Stomach smooth muscle (tissue), 2 donors: ENCODE results near the gene CCNDBP1.

Experiments used
- H3K27ac ChIP-seq: one replicate; pipeline ENCODE4 v1.7.0; 2013; ENCODE audit warnings: mild to moderate bottlenecking, low read length, inconsistent platforms
- H3K27me3 ChIP-seq, 2 donors: one replicate each; pipeline ENCODE4 v1.7.0; 2013; ENCODE audit warnings: low read length in 2 of 2; ENCODE audit not compliant: insufficient read depth in 2 of 2, control insufficient read depth in 1 of 2
- H3K36me3 ChIP-seq, 2 donors: one replicate each; pipeline ENCODE4 v1.7.0; 2013; ENCODE audit warnings: low read length in 2 of 2; ENCODE audit not compliant: control insufficient read depth in 2 of 2, insufficient read depth in 2 of 2
- H3K4me1 ChIP-seq: one replicate; pipeline ENCODE4 v1.7.0; 2013; ENCODE audit warnings: low read length; ENCODE audit not compliant: control insufficient read depth, insufficient read depth
- H3K4me3 ChIP-seq, 2 donors: one replicate each; pipeline ENCODE4 v1.7.0; 2013; ENCODE audit warnings: low read length in 2 of 2
- H3K9ac ChIP-seq, 2 donors: one replicate each; pipeline ENCODE4 v1.7.0; 2013; ENCODE audit warnings: low read length in 2 of 2, mild to moderate bottlenecking in 1 of 2
- H3K9me3 ChIP-seq, 2 donors: one replicate each; pipeline ENCODE4 v1.7.0; 2013; ENCODE audit warnings: low read length in 2 of 2; ENCODE audit not compliant: control insufficient read depth in 2 of 2
- donor health status: healthy.
- donor health status: Pancreatic carcinoma.

Gene CCNDBP1

DNA sequence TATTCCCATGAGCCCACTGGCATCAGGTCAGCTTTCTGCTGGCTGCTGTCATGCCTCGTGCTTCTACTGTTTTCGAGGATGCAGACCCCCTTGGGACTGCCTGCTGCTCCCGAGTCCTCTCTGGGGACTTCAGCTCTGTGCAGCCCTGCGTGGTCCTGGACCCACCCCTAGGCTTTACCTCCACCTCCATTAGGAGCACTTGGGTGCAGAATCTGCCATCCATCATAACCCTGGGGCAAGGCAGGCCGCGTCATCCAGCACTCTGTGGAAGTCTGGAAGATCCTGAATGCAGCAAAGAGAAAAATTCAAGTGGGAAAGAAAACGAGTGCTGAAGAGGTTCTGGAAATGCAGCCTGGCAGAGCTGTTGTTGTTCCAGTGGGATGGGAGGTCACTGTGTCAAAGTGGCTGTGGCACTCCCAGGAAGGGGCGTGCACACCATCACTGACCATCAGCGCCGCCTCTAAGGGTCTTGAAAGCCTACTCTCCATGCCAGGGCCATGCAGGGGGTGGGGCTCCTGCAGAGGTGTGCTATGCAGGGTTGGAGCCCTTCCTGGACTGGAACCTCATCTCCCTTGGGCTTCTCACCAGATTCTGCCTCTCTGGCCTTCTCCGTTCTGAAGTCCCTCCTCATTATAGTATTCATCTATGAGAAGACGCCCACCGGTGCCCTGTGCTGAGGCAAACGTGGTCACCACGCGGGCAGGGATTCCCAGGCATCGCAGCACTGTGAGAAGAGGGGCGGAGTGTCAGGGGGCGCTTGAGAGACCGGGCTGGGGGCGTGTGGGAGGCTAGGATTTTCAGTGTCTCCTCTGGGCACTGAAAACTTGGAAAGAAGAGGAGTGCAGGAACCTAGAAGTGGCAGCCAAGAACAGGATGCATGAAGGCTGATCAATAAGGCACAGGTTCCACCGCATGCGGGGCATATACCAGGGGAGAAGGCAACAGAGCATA, 23.1 kb downstream of the CCNDBP1 start:
- Histone ChIP-seq H3K4me3 (no peak overlapping the region), H3K36me3 (no peaks in the 10 kb centered on the region), H3K9me3 (no peaks in the 10 kb centered on the region), H3K4me1 (no peaks in the 10 kb centered on the region), H3K9ac (no peak overlapping the region), H3K27me3 (peaks cover 13 to 16% of the 10 kb centered on the region in 2 donors), H3K27ac (no peak overlapping the region)

DNA sequence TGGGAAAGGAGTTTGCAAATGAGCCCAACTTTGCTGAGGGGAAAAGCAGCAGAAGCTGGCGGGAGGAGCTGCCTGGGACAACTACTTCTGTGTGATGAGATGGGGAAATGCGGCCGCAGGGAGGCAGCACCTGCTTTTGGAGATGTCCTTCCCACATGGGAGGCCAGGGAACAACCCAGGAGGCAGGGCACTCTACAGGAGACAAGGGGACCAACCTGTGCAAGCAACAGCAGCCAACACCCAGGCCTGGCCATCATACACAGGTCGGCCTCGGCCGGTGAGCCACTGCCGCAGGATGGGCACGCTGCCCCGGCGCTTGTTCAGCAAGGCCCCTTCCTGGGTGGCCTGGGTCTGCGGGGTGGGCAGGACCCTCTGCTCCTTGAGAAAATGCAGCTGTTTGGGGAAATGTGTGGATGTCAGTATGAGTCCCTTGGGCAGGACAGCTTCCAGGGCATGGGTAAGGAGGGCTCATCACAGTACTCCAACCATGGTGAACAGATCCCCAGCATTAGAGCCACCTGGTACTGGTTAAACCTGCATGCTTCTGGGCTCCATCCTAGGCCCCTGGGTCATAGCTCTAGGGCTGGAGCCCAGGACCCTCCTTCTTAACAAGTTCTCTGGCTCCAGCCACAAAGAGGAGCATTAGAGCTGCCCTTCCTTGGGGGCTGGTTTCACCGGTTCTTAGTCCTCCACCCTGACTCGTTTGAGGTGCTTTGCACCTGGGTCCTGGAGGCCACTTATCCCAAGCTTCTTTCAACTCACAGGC, 24.0 kb downstream of the CCNDBP1 start:
- Histone ChIP-seq H3K36me3 (no peaks in the 10 kb centered on the region), H3K9me3 (no peaks in the 10 kb centered on the region), H3K27me3 (peaks cover 13 to 16% of the 10 kb centered on the region in 2 donors), H3K9ac (no peak overlapping the region), H3K4me3 (no peak overlapping the region), H3K4me1 (no peaks in the 10 kb centered on the region), H3K27ac (no peak overlapping the region)

DNA sequence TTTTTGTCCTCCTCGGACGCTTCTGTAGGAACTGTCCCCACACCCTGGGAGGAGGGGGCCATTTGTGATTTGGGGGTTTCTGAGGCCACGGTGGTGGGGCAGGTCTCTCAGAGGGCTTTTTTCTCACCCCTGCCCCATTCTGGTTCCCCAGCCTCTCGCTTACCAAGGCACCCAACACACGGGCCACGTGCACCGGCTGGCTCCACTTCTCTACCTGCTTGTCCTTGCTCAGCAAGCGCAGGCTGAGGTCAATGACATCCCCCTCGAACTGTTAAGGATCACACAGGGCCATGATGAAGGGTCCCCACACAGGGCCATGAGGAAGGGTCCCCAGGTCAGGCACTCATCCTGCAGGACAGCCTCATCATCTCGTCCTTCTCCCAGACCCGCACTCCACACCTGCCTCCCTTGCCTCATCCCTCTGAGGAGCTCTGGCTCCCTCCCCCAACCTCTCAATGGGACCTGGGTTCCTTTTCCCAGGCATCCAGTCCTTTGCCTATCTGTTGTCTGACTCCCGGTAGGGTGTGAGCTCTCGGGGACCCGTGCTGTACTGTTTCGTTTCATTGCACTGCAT, 25.1 kb downstream of the CCNDBP1 start:
- Histone ChIP-seq H3K4me1 (no peaks in the 10 kb centered on the region), H3K36me3 (no peaks in the 10 kb centered on the region), H3K9ac (no peak overlapping the region), H3K4me3 (no peak overlapping the region), H3K27me3 (peaks cover 13 to 16% of the 10 kb centered on the region in 2 donors), H3K9me3 (no peaks in the 10 kb centered on the region), H3K27ac (no peak overlapping the region)

DNA sequence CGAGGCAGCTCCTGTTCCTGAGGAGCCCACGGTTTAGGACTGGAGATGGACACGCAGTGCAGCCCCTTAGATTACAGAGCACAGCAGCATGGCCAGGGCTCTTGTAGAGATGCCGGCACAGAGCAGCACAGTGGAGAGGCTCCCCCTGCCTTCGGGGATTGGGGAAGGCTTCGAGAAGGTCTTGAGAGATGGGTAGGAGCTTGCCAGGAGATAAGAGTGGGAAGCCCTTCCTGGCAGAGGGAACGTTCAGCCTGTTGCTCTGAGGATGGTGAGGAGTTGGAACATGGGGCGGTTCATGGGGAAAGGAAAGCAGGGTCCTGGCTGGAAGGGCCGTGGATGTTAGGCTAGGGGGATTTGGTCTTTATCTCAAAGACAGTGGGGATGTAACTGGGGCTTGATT, 25.6 kb downstream of the CCNDBP1 start:
- H3K4me1 ChIP-seq, result no peaks in the 10 kb centered on the region
- no peak overlapping the region for H3K9ac ChIP-seq
- H3K9me3 ChIP-seq, result no peaks in the 10 kb centered on the region
- H3K27me3 ChIP-seq, result peaks cover 13 to 16% of the 10 kb centered on the region in 2 donors
- H3K27ac ChIP-seq, result no peak overlapping the region
- H3K4me3 ChIP-seq, result no peak overlapping the region
- H3K36me3 ChIP-seq, result no peaks in the 10 kb centered on the region

DNA sequence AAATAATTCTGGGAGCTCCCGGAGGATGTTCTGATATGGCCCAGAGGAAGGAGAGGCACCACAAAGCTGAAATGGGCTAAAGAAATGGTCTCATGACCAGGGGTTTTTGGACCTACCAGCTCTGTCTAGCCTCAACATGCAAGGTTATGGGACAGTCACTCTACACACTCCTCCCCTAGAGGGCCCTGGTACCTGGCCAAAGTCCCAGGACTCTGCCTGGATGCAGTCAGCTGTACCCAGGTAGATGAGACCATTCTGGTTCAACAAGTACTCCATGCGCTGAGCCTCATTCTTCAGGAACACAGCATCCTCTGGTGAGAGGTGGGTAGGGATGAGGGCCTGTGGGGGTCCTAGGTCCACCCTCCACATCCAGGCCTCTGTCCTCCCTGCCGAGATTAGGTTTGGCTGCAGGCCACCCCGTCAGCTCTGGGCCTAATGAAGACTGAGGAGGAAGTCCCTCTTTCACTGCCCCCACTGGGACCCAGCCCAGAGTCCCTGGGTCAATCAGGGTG, 26.1 kb downstream of the CCNDBP1 start:
- no peaks in the 10 kb centered on the region for H3K9me3 ChIP-seq
- H3K4me1 ChIP-seq, result no peaks in the 10 kb centered on the region
- H3K9ac ChIP-seq, result no peak overlapping the region
- no peaks in the 10 kb centered on the region for H3K36me3 ChIP-seq
- peaks cover 13 to 16% of the 10 kb centered on the region in 2 donors for H3K27me3 ChIP-seq
- no peak overlapping the region for H3K4me3 ChIP-seq
- no peak overlapping the region for H3K27ac ChIP-seq

DNA sequence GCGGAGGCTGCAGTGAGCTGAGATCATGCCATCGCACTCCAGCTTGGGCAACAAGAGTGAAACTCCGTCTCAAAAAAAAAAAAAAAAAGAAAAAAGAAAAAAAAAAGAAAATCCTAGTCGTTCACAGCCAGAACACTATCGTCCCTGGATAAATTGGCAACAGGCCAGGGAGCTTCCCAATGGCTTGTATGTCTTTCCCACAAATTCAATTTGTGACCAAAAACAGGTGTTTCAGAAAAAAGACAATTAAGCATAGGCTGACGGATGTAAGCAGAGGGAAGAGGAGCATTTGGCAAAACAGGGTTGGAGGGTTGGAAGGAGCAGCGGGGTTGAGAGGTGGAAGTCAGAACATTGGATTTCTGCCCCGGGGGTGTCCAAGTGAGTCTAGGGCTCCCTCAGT, 27.1 kb downstream of the CCNDBP1 start:
- no peaks in the 10 kb centered on the region for H3K9me3 ChIP-seq
- H3K27me3 ChIP-seq, result peaks cover 13 to 16% of the 10 kb centered on the region in 2 donors

DNA sequence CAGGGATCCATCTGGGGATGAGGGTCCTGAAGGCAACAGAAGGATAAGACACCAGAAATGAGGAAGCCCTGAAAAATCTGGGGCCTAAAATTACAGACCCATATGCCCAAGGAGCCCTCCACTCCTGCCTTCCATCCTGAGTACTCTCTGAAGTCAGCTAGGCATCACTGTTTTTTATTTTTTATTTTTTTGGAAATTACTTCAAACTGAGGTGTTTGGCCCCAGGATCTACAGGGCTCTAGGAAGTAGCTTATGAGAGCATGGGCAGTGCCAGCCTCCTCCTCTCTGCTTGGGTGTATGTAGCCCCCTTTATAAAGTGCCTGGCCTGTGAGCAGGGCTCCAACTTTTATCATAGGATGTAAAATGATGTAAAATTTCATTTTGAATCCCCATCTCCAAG, 27.7 kb downstream of the CCNDBP1 start:
- no peak overlapping the region for H3K9ac ChIP-seq
- H3K36me3 ChIP-seq, result no peaks in the 10 kb centered on the region
- no peaks in the 10 kb centered on the region for H3K4me1 ChIP-seq
- H3K4me3 ChIP-seq, result no peak overlapping the region
- H3K9me3 ChIP-seq, result no peaks in the 10 kb centered on the region
- H3K27ac ChIP-seq, result no peak overlapping the region
- peaks cover 15 to 16% of the 10 kb centered on the region in 2 donors for H3K27me3 ChIP-seq

More for the DNA sequence above, 27.1 kb downstream of the CCNDBP1 start:
- H3K36me3 ChIP-seq, result no peaks in the 10 kb centered on the region
- H3K9ac ChIP-seq, result no peak overlapping the region
- no peaks in the 10 kb centered on the region for H3K4me1 ChIP-seq
- no peak overlapping the region for H3K27ac ChIP-seq
- H3K4me3 ChIP-seq, result no peak overlapping the region

DNA sequence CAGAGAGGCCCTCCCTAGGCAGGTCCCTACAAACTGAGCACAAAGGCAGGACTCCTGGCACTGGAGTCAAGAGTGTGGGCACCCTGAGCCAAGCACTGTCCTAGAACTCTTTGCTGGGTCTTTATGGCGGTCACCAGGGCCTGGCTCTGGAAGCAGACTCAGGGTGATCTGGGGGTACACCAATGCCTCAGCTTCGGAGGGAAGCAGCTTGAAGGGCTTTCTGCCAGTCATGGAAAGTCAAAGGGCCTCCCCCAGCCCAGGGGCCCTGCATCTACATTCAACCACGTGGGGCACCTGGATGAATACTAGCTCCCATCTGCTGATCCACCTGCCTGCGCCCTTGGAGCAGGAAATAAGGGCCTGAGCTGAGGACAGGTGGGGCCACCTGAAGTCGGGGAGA, 28.3 kb downstream of the CCNDBP1 start:
- Histone ChIP-seq H3K36me3 (no peaks in the 10 kb centered on the region), H3K9ac (no peak overlapping the region), H3K4me1 (no peaks in the 10 kb centered on the region), H3K9me3 (no peaks in the 10 kb centered on the region), H3K4me3 (no peak overlapping the region), H3K27me3 (peaks cover 16 to 17% of the 10 kb centered on the region in 2 donors), H3K27ac (no peak overlapping the region)

DNA sequence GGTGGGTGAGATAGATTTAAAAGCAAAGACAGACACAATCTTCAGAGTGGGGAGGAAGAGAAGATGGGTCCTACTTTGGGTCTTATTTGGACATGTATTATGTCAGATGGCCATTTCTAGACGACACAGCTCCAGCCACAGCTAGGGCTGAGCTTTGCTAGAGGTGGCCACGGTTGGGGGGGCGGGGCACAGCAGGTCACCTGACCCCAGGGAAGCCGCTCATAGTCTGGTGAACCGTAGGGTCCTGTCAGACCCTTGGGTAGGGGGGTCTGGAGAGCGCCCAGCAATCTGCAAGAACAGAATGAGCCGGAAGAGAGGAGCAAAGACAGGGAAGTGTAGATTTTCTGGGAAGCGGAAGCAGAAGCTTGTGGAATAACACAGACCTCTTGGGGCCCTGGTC, 29.0 kb downstream of the CCNDBP1 start:
- Histone ChIP-seq H3K9ac (no peak overlapping the region), H3K27ac (no peak overlapping the region), H3K36me3 (no peaks in the 10 kb centered on the region), H3K9me3 (no peaks in the 10 kb centered on the region), H3K27me3 (peaks cover 13 to 14% of the 10 kb centered on the region in 2 donors), H3K4me3 (no peak overlapping the region), H3K4me1 (no peaks in the 10 kb centered on the region)

DNA sequence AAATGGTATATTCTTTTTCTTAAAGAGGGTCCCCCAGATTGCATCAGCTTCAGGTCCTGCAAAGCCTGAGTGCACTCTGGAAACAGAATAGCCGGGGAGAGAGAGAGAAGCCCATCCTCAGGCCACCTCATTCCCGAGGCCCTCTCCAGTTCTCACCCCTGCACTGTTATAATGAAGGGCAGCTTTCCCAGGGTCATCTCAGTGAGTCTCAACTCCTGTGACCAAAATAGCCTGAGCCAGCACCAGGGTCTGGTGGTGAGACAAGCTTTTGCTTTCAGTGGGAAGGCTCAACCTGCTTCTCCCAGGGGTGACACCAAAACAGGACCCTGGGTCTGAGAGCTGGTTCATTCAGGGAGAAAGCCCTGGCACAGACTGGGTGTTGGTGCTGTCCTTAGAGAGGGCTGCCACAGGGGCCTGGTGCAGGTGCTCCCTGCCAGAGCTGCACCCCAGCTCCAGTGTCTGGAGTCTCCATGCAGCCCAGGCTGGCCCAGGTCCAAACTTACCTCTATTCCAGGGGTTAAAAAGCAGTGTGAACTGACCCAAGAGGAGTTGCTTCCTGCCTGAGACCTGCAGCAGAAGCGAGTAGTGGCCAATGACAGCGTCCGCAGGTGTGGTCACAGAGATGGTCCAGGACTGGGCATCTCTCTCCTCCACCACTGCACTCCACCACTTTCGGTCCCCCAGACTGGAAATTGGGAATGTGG, 29.5 kb downstream of the CCNDBP1 start:
- no peak overlapping the region for H3K4me3 ChIP-seq
- no peaks in the 10 kb centered on the region for H3K9me3 ChIP-seq
- H3K27ac ChIP-seq, result no peak overlapping the region
- H3K9ac ChIP-seq, result no peak overlapping the region
- H3K36me3 ChIP-seq, result no peaks in the 10 kb centered on the region
- peaks cover 12% of the 10 kb centered on the region in 2 donors for H3K27me3 ChIP-seq
- no peaks in the 10 kb centered on the region for H3K4me1 ChIP-seq
